ENCODE data around the gene KIF1A.

- TF ChIP-seq CREM (CRISPR knock-in tag; IDR thresholded peaks at IDR 0.05) (no peak), RORB (CRISPR knock-in tag; IDR thresholded peaks at IDR 0.05) (no peak), E2F5 (CRISPR knock-in tag; IDR thresholded peaks at IDR 0.05) (no peak), JUN (CRISPR knock-in tag; IDR thresholded peaks at IDR 0.05) (no peak), HMGXB4 (CRISPR knock-in tag; IDR thresholded peaks at IDR 0.05) (no peak), ESRRA (CRISPR knock-in tag; IDR thresholded peaks at IDR 0.05; ENCODE audit: borderline replicate concordance) (no peak), CTCF (IDR thresholded peaks at IDR 0.05) (no peak), STAT6 (CRISPR knock-in tag; conservative IDR thresholded peaks at IDR 0.05; ENCODE audit: low read depth) (no peak), NR3C1 (CRISPR knock-in tag; conservative IDR thresholded peaks at IDR 0.05; ENCODE audit: low read depth) (no peak), PRDM15 (CRISPR knock-in tag; IDR thresholded peaks at IDR 0.05) (no peak), ETV6 (CRISPR knock-in tag; IDR thresholded peaks at IDR 0.05) (no peak)
These were observed 10.7 kb downstream of the KIF1A start for GRCh38 chr2:240809276-240809675.
